PC-9 (cell line): ENCODE data around the gene MYH7. TPM values are rescaled to one million over a fixed set of nuclear protein-coding genes. Genes with fewer than 3 reads are reported as not detected.

ENCODE experiments used
- BruUV-seq: library from RNA; stranded (reverse); fragments of 400-500 nt; replicated peaks from 2 replicates; lab custom pipeline; 2021; lab: Mats Ljungman, UMichigan
- CTCF ChIA-PET: fragments of 300-600 bp; sonication (Branson Sonifier 250); formaldehyde crosslinking; loops from one replicate; lab custom pipeline; 2022; ENCODE audit warnings: antibody characterized with exemption; lab: Charles Lee
- POLR2A ChIA-PET: fragments of 300-600 bp; sonication (Branson Sonifier 250); formaldehyde crosslinking; loops from one replicate; lab custom pipeline; 2022; ENCODE audit warnings: antibody characterized with exemption; ENCODE audit not compliant: unreplicated experiment; lab: Charles Lee
- DNase-seq, 2 experiments: peaks; one replicate each; pipeline versions ENCODE4 v3.0.0 to v3.0.0-alpha.2; 2015 to 2022; ENCODE audit warnings: mixed read lengths in 1 of 2
- H2AFZ ChIP-seq: fragments of 200-600 bp; sonication (generic); 2 replicates; pipeline ENCODE4 v1.8.1; 2017; ENCODE audit warnings: antibody characterized with exemption
- H3F3A ChIP-seq: fragments of 200-600 bp; sonication (generic); 2 replicates; pipeline ENCODE4 v1.8.1; 2017; ENCODE audit warnings: antibody characterized with exemption, mild to moderate bottlenecking, low read depth; ENCODE audit not compliant: insufficient read depth
- H3K27ac ChIP-seq: fragments of 200-600 bp; sonication (generic); 2 replicates; pipeline ENCODE4 v1.6.1; 2016; ENCODE audit warnings: mixed run types
- H3K27me3 ChIP-seq: fragments of 200-600 bp; sonication (generic); 2 replicates; pipeline ENCODE4 v1.6.1; 2016; ENCODE audit warnings: low read depth, mixed run types; ENCODE audit not compliant: insufficient read depth
- H3K36me3 ChIP-seq: fragments of 200-600 bp; sonication (generic); 2 replicates; pipeline ENCODE4 v1.6.1; 2016; ENCODE audit warnings: low read depth, mixed run types
- H3K4me1 ChIP-seq: fragments of 200-600 bp; sonication (generic); replicated peaks from 2 replicates; pipeline ENCODE4 v1.6.1; 2016; ENCODE audit warnings: mixed run types; ENCODE audit not compliant: insufficient read depth
- H3K4me2 ChIP-seq: fragments of 200-600 bp; sonication (generic); 2 replicates; pipeline ENCODE4 v1.6.1; 2017; ENCODE audit warnings: mixed run types
- H3K4me3 ChIP-seq: fragments of 200-600 bp; sonication (generic); 2 replicates; pipeline ENCODE4 v1.6.1; 2016; ENCODE audit warnings: mixed run types
- H3K79me2 ChIP-seq: fragments of 200-600 bp; sonication (generic); 2 replicates; pipeline ENCODE4 v1.6.1; 2017; ENCODE audit warnings: low read depth, mixed run types
- H3K9me2 ChIP-seq: fragments of 200-600 bp; sonication (generic); 2 replicates; pipeline ENCODE4 v1.8.1; 2017; ENCODE audit warnings: mild to moderate bottlenecking; ENCODE audit not compliant: insufficient read depth
- H3K9me3 ChIP-seq: fragments of 200-600 bp; sonication (generic); 2 replicates; pipeline ENCODE4 v1.8.1; 2016; ENCODE audit warnings: low read depth; ENCODE audit not compliant: insufficient read depth
- H4K20me1 ChIP-seq: fragments of 200-600 bp; sonication (generic); 2 replicates; pipeline ENCODE4 v1.8.1; 2017; ENCODE audit not compliant: insufficient read depth
- EZH2 ChIP-seq: fragments of 200-600 bp; sonication (generic); IDR thresholded peaks from 2 replicates; pipeline ENCODE4 v1.8.0; 2017; ENCODE audit warnings: antibody characterized with exemption, low read depth
- intact Hi-C: fragments of 100-400 bp; cut with micrococcal nuclease; formaldehyde crosslinking; loops from one replicate; pipeline ENCODE4 v1.10.0; 2022; ENCODE audit not compliant: unreplicated experiment
- total RNA-seq: library from RNA; stranded (reverse); gene quantifications from 2 replicates; pipeline ENCODE4 v1.2.3, GENCODE V29; 2021
- TF ChIP-seq, protein P1 (sequence below): fragments of 200-600 bp; sonication (generic); conservative IDR thresholded peaks from 2 replicates; pipeline ENCODE4 v1.6.1; 2017; ENCODE audit warnings: mixed run types, antibody characterized with exemption, mild to moderate bottlenecking, moderate library complexity

The MYH7 gene
- total RNA-seq, 1 experiment from 2014 or later = not detected

DNA sequence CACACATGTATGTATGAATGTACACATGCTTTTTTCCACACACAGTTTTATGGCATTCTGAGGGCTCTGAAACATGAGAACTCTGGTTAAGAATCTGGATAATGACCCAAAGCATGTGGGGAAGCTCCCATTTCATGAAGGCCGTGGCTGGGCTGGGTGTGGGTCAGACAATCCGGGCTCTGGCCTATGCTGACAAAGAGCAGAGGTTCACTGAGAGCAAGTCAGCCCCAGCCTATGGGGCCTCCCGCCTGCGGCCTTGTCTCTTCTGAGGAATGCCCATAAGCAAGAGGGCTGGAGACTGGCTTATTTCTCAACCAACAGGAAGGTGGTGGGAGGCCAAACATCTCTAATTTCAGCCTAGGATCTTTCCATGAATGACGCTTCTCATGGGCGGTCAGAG, 35.9 kb downstream of the MYH7 start:
- H4K20me1 ChIP-seq = no peaks in the 10 kb centered on the region
- no peak for DNase-seq

DNA sequence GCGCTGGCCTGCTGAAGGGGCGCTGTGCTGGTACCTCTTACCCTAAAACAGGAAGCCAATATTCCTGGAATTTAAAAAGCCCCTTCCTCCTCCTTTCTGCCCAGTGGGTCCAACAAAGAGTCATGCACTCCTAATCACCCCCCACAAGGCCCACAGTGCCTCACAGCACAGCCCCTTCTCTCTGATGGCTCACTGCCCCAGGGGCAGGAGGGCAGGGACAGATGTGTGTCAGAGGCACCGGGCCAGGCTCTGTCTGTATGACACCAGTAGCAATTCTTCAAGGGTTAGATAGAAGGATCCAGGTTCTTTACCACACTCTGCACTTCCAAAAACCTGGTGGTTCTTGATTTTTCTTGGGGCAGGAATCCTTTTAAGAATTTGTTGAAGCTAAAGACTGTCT, 36.3 kb downstream of the MYH7 start:
- no peak overlapping the region for H2AFZ ChIP-seq
- TF ChIP-seq, protein P1, sequence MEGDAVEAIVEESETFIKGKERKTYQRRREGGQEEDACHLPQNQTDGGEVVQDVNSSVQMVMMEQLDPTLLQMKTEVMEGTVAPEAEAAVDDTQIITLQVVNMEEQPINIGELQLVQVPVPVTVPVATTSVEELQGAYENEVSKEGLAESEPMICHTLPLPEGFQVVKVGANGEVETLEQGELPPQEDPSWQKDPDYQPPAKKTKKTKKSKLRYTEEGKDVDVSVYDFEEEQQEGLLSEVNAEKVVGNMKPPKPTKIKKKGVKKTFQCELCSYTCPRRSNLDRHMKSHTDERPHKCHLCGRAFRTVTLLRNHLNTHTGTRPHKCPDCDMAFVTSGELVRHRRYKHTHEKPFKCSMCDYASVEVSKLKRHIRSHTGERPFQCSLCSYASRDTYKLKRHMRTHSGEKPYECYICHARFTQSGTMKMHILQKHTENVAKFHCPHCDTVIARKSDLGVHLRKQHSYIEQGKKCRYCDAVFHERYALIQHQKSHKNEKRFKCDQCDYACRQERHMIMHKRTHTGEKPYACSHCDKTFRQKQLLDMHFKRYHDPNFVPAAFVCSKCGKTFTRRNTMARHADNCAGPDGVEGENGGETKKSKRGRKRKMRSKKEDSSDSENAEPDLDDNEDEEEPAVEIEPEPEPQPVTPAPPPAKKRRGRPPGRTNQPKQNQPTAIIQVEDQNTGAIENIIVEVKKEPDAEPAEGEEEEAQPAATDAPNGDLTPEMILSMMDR = no peak
- TF ChIP-seq EZH2 = no peak
- no peak overlapping the region for H3K4me3 ChIP-seq
- no peaks in the 10 kb centered on the region for H3F3A ChIP-seq
- H3K27me3 ChIP-seq = peaks cover 90% of the 10 kb centered on the region
- H3K4me2 ChIP-seq = no peak overlapping the region
- no peaks in the 10 kb centered on the region for H3K79me2 ChIP-seq
- BruUV-seq = no TSS peak
- no peaks in the 10 kb centered on the region for H3K36me3 ChIP-seq
- H4K20me1 ChIP-seq = no peaks in the 10 kb centered on the region
- no peaks in the 10 kb centered on the region for H3K4me1 ChIP-seq
- ChIA-PET POLR2A (no interaction called here), CTCF (no interaction called here)
- H3K27ac ChIP-seq = no peak overlapping the region
- intact Hi-C loops = no loop called here
- H3K9me3 ChIP-seq = no peaks in the 10 kb centered on the region
- DNase-seq = no peak
- no peaks in the 10 kb centered on the region for H3K9me2 ChIP-seq

More for the DNA sequence above, 35.9 kb downstream of the MYH7 start:
- H3K9me3 ChIP-seq = no peaks in the 10 kb centered on the region
- no peak overlapping the region for H3K4me2 ChIP-seq
- no peak overlapping the region for H3K27ac ChIP-seq
- no peaks in the 10 kb centered on the region for H3K36me3 ChIP-seq
- no TSS peak for BruUV-seq
- TF ChIP-seq EZH2 = no peak
- TF ChIP-seq, protein P1 = no peak
- POLR2A ChIA-PET = no interaction called here
- CTCF ChIA-PET = no interaction called here
- H3K4me1 ChIP-seq = no peaks in the 10 kb centered on the region
- intact Hi-C loops = no loop called here
- no peaks in the 10 kb centered on the region for H3K9me2 ChIP-seq
- H3K27me3 ChIP-seq = peaks cover 90% of the 10 kb centered on the region
- H3K79me2 ChIP-seq = no peaks in the 10 kb centered on the region
- no peaks in the 10 kb centered on the region for H3F3A ChIP-seq
- no peak overlapping the region for H3K4me3 ChIP-seq
- no peak overlapping the region for H2AFZ ChIP-seq

DNA sequence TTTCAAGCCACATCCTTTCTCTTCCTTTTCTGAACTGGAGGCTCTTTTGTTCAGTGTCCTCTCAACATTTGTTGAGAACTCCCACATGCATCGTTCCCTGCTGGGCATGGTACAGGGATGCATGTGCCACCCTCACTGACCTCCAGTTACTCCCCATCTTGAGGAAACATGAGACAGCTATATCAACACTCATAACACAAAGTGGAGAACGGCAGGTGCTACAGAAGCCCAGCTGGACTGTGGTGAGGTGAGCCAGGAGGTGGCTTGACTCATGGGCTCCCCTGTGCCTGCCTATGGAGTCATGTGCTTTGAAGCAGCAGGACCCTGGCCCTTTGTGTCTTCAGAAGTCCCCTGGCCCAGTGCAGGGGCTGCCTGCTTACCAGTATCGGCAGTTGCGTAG, 37.1 kb downstream of the MYH7 start:
- no TSS peak for BruUV-seq

More for the DNA sequence above, 37.1 kb downstream of the MYH7 start:
- no peaks in the 10 kb centered on the region for H3K4me1 ChIP-seq
- H3K36me3 ChIP-seq = no peaks in the 10 kb centered on the region
- H3K27ac ChIP-seq = no peak overlapping the region
- no peak overlapping the region for H3K4me2 ChIP-seq
- intact Hi-C loops = no loop called here
- no peaks in the 10 kb centered on the region for H3K9me3 ChIP-seq
- TF ChIP-seq, protein P1 = no peak
- TF ChIP-seq EZH2 = no peak
- CTCF ChIA-PET = no interaction called here
- H3K79me2 ChIP-seq = no peaks in the 10 kb centered on the region
- H4K20me1 ChIP-seq = no peaks in the 10 kb centered on the region
- no peak for DNase-seq
- peaks cover 90% of the 10 kb centered on the region for H3K27me3 ChIP-seq
- no peak overlapping the region for H2AFZ ChIP-seq
- POLR2A ChIA-PET = no interaction called here
- no peaks in the 10 kb centered on the region for H3K9me2 ChIP-seq
- no peaks in the 10 kb centered on the region for H3F3A ChIP-seq
- no peak overlapping the region for H3K4me3 ChIP-seq
